ENCODE measurements around the gene ELMO3. TPM values are rescaled to one million over a fixed set of nuclear protein-coding genes. Genes with fewer than 3 reads are reported as not detected.

ELMO3 gene
- total and polyA plus RNA-seq, 2 of the 4 experiments (the other 2 are of a cell fraction), result 0.36 to 1.6 TPM

DNA sequence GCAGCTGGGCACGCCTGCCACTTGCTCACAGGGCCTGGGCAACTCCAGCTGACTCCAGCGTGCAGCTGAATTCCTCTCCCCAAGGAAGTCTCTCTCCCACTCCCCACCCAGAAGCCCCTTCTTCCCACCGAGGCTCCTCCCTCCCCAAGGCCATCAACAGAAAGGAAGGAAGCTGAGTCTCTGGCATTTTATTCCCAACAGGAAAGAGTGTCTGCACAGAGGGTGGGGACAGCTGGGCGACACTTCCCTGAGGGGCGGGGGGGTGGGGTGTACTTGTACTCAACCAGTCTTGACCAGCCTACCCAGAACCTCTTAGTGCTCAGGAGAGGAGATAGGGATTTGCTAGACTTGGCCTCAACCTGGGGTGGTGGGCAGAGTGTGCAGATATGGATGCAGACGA lies 8.9 kb upstream of the ELMO3 start, which contains the start of gene EXOC3L1:
TSS of gene EXOC3L1 (minus strand) at position 96 of the 400 bp plus-strand sequence. CDS start 460 bp downstream, outside the sequence.
- peak within 1 kb of the TSS; percentile 40; the same call in 1 of the 2 replicates for H3K4ac ChIP-seq (ENCODE audit: low read depth, low read length)
- DNase-seq (no peak), ATAC-seq (ENCODE audit: low read depth) (no peak)
- no peak within 1 kb of the TSS for H3K9ac ChIP-seq (ENCODE audit: low read depth, low read length)
- H3K23ac ChIP-seq (ENCODE audit: low read depth, low read length), result no peak within 1 kb of the TSS; the same call in 1 of the 2 replicates
- H2BK120ac ChIP-seq (ENCODE audit: low read depth, low read length), result no peak within 1 kb of the TSS
- H3K9me3 ChIP-seq (ENCODE audit: control insufficient read depth, insufficient read depth, low read length), result no peaks in the 10 kb centered on the region
- no peak for TF ChIP-seq MAFK (IDR thresholded peaks at IDR 0.05; ENCODE audit: low read depth, low read length)
- peak within 1 kb of the TSS; percentile 60; the same call in 1 of the 2 replicates for H3K4me2 ChIP-seq (ENCODE audit: low read depth, low read length)
- peaks cover 21% of the 10 kb centered on the region for H3K4me1 ChIP-seq (ENCODE audit: control insufficient read depth, insufficient read depth, low read length)
- no peaks in the 10 kb centered on the region for H3K27me3 ChIP-seq (ENCODE audit: control insufficient read depth, insufficient read depth, low read length)
- H2BK15ac ChIP-seq (ENCODE audit: low read depth, low read length), result no peak within 1 kb of the TSS
- H4K8ac ChIP-seq (ENCODE audit: low read depth in 2 of 2, low read length in 2 of 2), result peak within 1 kb of the TSS in 1 of 2 experiments; percentile 17; a peak in 1 of 4 replicates
- peaks cover 16% of the 10 kb centered on the region for H3K36me3 ChIP-seq (ENCODE audit: control insufficient read depth, insufficient read depth, low read length)
- H4K91ac ChIP-seq (ENCODE audit: insufficient read depth, low read depth, low read length), result no peak within 1 kb of the TSS
- H2AFZ ChIP-seq (replicated peaks; ENCODE audit: low read length, poor library complexity), result peak within 1 kb of the TSS; percentile 49
- peaks cover 26% of the 10 kb centered on the region for H3K9me1 ChIP-seq (ENCODE audit: insufficient read depth, low read length)
- BruUV-seq (replicated peaks), result no TSS peak
- WGBS, 2 experiments (ENCODE audit: extremely low coverage in 2 of 2, insufficient read length in 1 of 2), result 53% methylated on average over 3 of the region's 6 CpGs; no CpG with 5 or more reads in 1 of the 2 experiments
- no peak within 1 kb of the TSS for H3K14ac ChIP-seq (replicated peaks; ENCODE audit: low read depth, low read length)
- dilution Hi-C loops (cut with HindIII; ENCODE audit: low sequenced_read_pairs, unreplicated experiment) (no loop called here), intact Hi-C loops (cut with micrococcal nuclease) (no loop called here), in situ Hi-C loops (cut with MboI; ENCODE audit: low sequenced_read_pairs) (no loop called here)
- peak within 1 kb of the TSS; percentile 71 for H2AK9ac ChIP-seq (replicated peaks; ENCODE audit: low read depth, low read length, poor library complexity)
- POLR2A ChIA-PET (ENCODE audit: unreplicated experiment), result interaction anchor here (0.6 kb wide), 1 partner anchor 305 kb away, joined by 4 read pairs; no protein-coding TSS in a partner anchor
- peak within 1 kb of the TSS; percentile 31 for H2BK5ac ChIP-seq (ENCODE audit: low read depth, low read length, poor library complexity, severe bottlenecking)
- H3K18ac ChIP-seq (ENCODE audit: low read depth, low read length), result no peak within 1 kb of the TSS
- H4K20me1 ChIP-seq (ENCODE audit: insufficient read depth, low read length), result peaks cover 23% of the 10 kb centered on the region
- peak within 1 kb of the TSS; percentile 80 for H2AK5ac ChIP-seq (ENCODE audit: low read depth, low read length)
- no peak within 1 kb of the TSS for H3K27ac ChIP-seq (ENCODE audit: insufficient read depth, low read length)
- H3K4me3 ChIP-seq (ENCODE audit: insufficient read depth, low read depth, low read length), result no peak within 1 kb of the TSS
- peaks cover 22 to 35% of the 10 kb centered on the region in 2 experiments for H3K79me1 ChIP-seq (ENCODE audit: low read depth in 1 of 2, low read length in 2 of 2)
- no peak within 1 kb of the TSS for H4K5ac ChIP-seq (ENCODE audit: low read depth, low read length)
- CTCF ChIA-PET, result no interaction called here
- no peak within 1 kb of the TSS for H3K56ac ChIP-seq (ENCODE audit: extremely low read depth, insufficient read depth, low read length)
- H2BK20ac ChIP-seq (ENCODE audit: low read depth, low read length), result no peak within 1 kb of the TSS

All from IMR-90 (cell line).